Measurements from ENCODE around the gene KIF19.
A peak's percentile ranks its signal among the peaks of the same experiment; 100 is the strongest.

Gene KIF19

GRCh38 chr17:74362810-74363498, 36.9 kb downstream of the KIF19 start:
- DNase-seq (ENCODE audit: low read depth in 3 of 3): no peak

DNA sequence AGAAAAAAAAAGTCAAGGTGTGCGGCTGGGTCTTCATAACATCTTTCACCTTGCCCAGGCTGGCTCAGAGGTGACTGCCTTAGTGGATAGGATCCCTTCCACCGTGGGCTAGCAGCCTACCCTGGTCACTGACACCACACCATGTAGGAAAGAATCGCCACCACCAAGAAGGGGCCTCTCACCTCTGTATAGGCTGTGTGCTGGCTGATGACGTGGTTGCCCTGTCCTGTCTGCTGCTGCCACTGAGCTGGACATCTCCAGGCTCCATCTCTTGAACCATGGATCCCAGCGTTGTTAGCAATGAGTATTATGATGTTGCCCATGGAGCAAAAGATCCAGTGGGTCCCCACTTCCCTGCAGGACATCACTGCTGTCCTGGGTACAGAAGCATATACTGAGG, 41.2 kb downstream of the KIF19 start, which contains the start of gene GPR142:
TSS of gene GPR142 (plus strand) at position 301 of the 400 bp plus-strand sequence. CDS start 2,035 bp downstream, outside the sequence.
- no peak for DNase-seq (ENCODE audit: low read depth in 3 of 3)

DNA sequence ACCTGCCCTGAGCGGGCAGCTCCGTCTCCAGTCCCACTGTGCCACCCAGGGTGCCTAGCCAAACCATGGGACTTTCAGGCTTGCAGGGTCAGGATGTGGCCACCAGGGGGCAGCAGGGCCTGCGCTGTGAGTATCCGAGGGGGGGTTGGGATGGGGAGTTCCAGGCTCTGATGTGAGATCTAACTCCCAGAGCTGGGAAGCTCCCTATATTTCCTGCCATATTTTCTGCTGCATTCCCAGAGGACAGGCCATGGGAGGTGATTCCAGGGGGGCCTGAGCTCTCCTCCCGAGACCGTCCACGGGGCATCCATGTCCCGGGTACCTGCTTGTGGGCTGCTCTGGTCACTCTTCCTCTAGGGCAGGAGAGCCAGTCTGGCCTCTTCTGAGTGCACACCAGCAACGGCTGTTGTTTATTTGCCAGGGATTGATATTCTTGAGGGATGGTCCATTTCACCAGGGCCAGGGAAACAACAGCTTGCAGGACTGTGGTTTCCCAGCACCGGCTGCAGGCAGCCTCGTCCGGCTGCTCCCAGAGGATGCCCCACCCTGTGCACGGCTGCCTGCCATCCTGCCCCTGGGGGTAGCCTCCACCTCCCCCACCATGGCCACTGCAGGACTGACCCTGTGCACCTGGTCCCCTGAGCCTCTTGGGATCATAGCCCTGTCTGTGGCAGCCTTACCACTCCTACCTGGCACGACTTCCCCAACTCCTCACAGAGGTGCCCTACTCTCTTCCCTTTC, 42.5 kb downstream of the KIF19 start:
- DNase-seq (ENCODE audit: low read depth in 3 of 3): peak; percentile 53 to 61 (median 55)

GRCh38 chr17:74369221-74369620, 43.2 kb downstream of the KIF19 start:
- DNase-seq (ENCODE audit: low read depth in 3 of 3): peak; percentile 35 to 57 (median 55)

- DNase-seq (ENCODE audit: low read depth in 3 of 3): no peak
Measured at GRCh38 chr17:74369665-74370490, 43.9 kb downstream of the KIF19 start.

- DNase-seq (ENCODE audit: low read depth in 3 of 3): no peak
Measured at GRCh38 chr17:74371653-74372147, 45.7 kb downstream of the KIF19 start.

- DNase-seq (ENCODE audit: low read depth in 3 of 3): no peak
Measured at GRCh38 chr17:74372426-74372825, 46.4 kb downstream of the KIF19 start.

GRCh38 chr17:74373838-74374606, 48.0 kb downstream of the KIF19 start:
- no peak for DNase-seq (ENCODE audit: low read depth in 3 of 3)

DNA sequence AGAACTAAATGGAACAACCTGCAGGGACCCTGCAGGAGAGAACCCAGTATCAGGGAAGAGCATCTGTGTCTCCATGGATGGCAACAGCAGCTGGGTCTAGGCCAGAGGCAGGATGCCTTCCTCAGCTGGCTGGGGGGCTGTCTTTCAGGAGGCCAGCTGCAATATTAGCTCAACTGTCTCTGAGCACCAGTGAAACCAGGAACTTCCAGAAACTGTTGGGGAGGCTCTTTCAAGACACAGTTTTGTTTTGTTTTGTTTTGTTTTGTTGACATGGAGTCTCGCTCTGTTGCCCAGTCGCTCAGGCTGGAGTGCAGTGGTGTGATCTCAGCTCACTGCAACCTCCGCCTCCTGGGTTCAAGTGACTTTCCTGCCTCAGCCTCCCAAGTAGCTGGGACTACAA, 48.8 kb downstream of the KIF19 start:
- no peak for DNase-seq (ENCODE audit: low read depth in 3 of 3)

DNA sequence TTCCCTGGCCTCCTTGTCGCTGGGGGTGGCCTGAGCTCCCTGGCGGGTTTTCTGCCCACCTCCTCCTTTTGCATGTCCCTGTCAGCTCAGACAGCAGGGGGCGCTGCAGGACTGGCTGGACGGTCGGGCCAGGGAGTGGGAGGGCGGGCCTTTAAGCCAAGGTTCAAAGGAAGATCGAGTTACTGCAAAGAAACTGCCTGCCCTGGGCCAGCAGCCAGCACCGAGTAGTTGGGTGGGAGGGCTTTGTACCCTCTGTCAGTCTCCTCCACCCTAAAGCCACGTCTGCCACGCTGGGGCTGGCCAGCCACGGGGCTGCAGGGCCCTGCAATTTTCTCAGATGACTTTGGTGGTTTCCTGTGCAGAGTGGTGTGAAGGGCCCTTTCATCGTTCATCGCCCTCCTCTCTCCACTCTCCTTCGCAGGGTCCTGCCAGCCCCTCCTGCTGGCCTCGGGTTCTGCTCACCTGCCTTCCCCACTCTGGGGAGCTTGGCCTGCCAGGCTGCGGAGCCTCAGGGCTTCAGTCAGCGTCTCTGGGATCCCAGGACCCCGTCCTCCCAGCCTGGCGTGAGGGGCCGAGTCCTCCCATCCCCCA, 53.6 kb downstream of the KIF19 start:
- peak; percentile 77 to 88 (median 88) for DNase-seq (ENCODE audit: low read depth in 3 of 3)

DNA sequence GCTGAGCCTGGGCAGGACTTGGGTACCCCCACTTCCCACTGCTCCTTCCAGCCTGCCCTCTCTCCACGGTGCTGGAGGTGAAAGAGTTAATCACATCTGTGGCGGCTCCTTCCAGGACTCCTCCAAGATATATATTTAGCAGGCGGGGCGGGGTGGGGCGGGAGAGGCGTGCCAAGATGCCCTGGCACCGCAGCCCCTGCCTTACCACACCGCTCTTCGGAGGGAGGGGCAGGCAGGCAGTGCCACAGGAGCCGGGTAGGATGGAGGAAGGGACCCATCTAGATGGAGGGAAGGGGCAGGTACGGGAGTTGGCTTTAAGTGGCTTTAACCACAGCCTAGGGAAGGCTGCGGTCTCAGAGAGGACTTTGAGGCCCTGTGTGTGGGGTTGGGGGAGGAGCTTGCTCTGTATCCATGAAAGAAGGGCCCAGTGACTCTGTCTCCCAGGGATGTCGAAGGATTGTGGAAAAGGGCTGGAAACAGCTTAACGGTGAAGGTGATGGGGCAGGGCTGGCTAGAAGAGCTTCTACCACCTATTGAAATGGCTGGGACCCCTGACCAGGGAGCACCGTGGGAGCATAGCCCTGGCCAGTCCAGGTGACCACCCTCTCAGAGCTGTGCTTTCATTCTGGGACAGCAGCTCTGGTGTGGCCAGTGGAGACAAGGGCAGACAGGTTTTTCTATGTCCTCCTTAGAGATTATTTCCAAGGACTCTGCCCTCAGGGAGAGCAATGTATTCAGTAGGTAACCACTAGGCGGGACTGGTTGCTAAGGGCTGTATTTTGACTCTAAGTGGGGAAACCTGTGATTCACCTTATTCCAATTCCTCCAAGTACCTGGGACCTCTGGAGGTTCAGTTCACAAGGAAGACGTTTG, 54.3 kb downstream of the KIF19 start:
- DNase-seq (ENCODE audit: low read depth in 3 of 3): no peak

GRCh38 chr17:74380959-74381808, 55.2 kb downstream of the KIF19 start:
- DNase-seq (ENCODE audit: low read depth in 3 of 3): no peak

GRCh38 chr17:74383141-74383540, 57.1 kb downstream of the KIF19 start:
- DNase-seq (ENCODE audit: low read depth in 3 of 3): no peak

GRCh38 chr17:74385201-74385600, 59.2 kb downstream of the KIF19 start:
- no peak for DNase-seq (ENCODE audit: low read depth in 3 of 3)

GRCh38 chr17:74386386-74386785, 60.4 kb downstream of the KIF19 start:
- DNase-seq (ENCODE audit: low read depth in 3 of 3): no peak

DNA sequence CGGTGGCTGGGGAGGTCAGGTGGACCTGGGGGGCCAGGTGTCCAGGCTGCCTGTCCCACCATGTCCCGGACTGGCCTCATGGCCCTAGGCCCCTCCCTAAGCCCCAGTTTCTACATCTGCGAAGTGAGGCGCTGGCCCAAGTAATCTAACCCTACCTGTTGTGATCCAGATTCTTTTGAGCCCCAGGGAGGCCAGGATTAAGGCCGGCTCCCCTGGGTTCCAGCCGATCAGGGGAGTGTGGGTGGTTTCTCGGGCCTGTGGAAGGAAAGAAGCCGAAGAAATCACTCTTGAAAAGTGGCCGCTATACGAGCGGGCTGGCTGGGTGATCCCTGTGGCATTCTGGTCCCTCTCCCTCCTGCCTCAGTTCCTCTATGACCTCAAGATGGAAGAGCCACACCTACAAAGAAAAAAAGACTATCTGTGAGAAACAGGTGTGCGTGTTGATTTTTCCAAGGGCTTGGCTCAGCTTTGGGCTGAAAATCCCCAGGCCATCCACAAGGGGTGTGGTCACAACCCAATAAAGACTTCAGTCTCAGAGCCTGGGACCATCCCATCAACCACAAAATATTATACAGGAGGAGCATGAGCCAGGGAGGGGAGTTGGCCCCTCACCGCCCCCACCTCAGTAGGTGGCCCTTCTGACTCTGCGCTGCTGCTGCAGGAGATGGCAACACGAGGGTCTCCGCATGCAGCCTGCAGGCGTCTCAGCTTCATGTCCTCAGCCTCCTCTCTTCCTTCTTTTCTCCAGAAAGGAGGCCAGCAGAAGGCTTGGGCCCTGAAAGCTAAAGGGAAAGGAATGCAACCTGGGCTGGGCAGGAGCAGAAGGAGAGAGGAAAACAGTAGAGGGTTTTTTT, 61.6 kb downstream of the KIF19 start:
- DNase-seq (ENCODE audit: low read depth in 3 of 3): no peak

GRCh38 chr17:74389084-74389753, 63.2 kb downstream of the KIF19 start:
- no peak for DNase-seq (ENCODE audit: low read depth in 3 of 3)
